Nephron progenitor cell (in vitro differentiated cells): Measurements from ENCODE around the gene EPN3.

ENCODE experiments used
- DNase-seq: peaks from one replicate; pipeline ENCODE4 v3.0.0; 2021
- H3K27ac Mint-ChIP-seq: 2 replicates; pipeline ENCODE4 v1.8.0; 2021; ENCODE audit warnings: mild to moderate bottlenecking, moderate library complexity, mixed read lengths
- H3K27me3 Mint-ChIP-seq: 2 replicates; pipeline ENCODE4 v1.8.0; 2021; ENCODE audit warnings: mild to moderate bottlenecking, low read depth, mixed read lengths; ENCODE audit not compliant: poor library complexity
- H3K36me3 Mint-ChIP-seq: 2 replicates; pipeline ENCODE4 v1.8.0; 2021; ENCODE audit warnings: low read depth, mixed read lengths
- H3K4me1 Mint-ChIP-seq: 2 replicates; pipeline ENCODE4 v1.8.0; 2021; ENCODE audit warnings: mixed read lengths
- H3K4me3 Mint-ChIP-seq: 2 replicates; pipeline ENCODE4 v1.8.0; 2021; ENCODE audit warnings: mild to moderate bottlenecking, moderate library complexity, mixed read lengths
- H3K9me3 Mint-ChIP-seq: 2 replicates; pipeline ENCODE4 v1.8.0; 2021; ENCODE audit warnings: mild to moderate bottlenecking, moderate library complexity, mixed read lengths
- CTCF ChIP-seq: fragments of 200-600 bp; sonication (generic); IDR thresholded peaks from 2 replicates; pipeline ENCODE4 v1.5.0; 2021; ENCODE audit warnings: antibody characterized with exemption

The EPN3 gene

DNA sequence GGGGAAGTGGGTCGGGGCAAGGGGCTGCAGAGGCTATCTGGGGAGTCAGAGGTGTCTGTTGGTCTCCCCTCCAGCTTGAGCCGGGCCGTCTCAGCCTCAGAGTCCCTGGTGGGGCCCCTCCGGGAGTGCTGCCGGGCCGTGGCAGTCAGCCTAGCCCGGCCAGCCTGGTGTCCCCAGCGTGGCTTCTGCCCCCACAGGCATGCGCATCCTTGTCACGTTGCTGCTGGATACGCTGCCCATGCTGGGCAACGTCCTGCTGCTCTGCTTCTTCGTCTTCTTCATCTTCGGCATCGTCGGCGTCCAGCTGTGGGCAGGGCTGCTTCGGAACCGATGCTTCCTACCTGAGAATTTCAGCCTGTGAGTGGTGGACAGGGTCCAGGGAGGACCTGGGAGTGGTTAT is 39.1 kb downstream of the EPN3 start:
- Mint-ChIP-seq H3K27me3 (peaks cover 20% of the 10 kb centered on the region), H3K27ac (no peak overlapping the region), H3K4me3 (no peak overlapping the region), H3K4me1 (peaks cover 69% of the 10 kb centered on the region), H3K36me3 (no peaks in the 10 kb centered on the region), H3K9me3 (no peaks in the 10 kb centered on the region)
- DNase-seq, result no peak
- no peak for TF ChIP-seq CTCF

DNA sequence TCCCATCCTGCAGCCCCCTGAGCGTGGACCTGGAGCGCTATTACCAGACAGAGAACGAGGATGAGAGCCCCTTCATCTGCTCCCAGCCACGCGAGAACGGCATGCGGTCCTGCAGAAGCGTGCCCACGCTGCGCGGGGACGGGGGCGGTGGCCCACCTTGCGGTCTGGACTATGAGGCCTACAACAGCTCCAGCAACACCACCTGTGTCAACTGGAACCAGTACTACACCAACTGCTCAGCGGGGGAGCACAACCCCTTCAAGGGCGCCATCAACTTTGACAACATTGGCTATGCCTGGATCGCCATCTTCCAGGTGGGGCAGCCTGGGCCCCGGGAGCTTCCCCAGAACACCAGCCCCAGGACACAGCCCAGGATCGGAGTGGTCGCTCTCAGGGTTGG is 40.0 kb downstream of the EPN3 start:
- TF ChIP-seq CTCF, result no peak
- Mint-ChIP-seq H3K4me3 (no peak overlapping the region), H3K36me3 (no peaks in the 10 kb centered on the region), H3K27me3 (peaks cover 12% of the 10 kb centered on the region), H3K4me1 (peaks cover 62% of the 10 kb centered on the region), H3K27ac (no peak overlapping the region), H3K9me3 (no peaks in the 10 kb centered on the region)
- DNase-seq, result no peak

- no peak for TF ChIP-seq CTCF
- H3K4me1 Mint-ChIP-seq, result peaks cover 62% of the 10 kb centered on the region
- no peaks in the 10 kb centered on the region for H3K9me3 Mint-ChIP-seq
- no peak overlapping the region for H3K27ac Mint-ChIP-seq
- H3K36me3 Mint-ChIP-seq, result no peaks in the 10 kb centered on the region
- H3K4me3 Mint-ChIP-seq, result no peak overlapping the region
- peaks cover 8% of the 10 kb centered on the region for H3K27me3 Mint-ChIP-seq
- DNase-seq, result no peak
Observed at GRCh38 chr17:50573866-50574611, 41.5 kb downstream of the EPN3 start.

- H3K9me3 Mint-ChIP-seq, result no peaks in the 10 kb centered on the region
- H3K4me3 Mint-ChIP-seq, result no peak overlapping the region
- peaks cover 11% of the 10 kb centered on the region for H3K27me3 Mint-ChIP-seq
- no peak for TF ChIP-seq CTCF
- no peak overlapping the region for H3K27ac Mint-ChIP-seq
- DNase-seq, result no peak
- peaks cover 57% of the 10 kb centered on the region for H3K4me1 Mint-ChIP-seq
- H3K36me3 Mint-ChIP-seq, result no peaks in the 10 kb centered on the region
Observed at GRCh38 chr17:50575581-50576210, 43.2 kb downstream of the EPN3 start.

GRCh38 chr17:50576864-50577263 is 44.3 kb downstream of the EPN3 start:
- H3K27me3 Mint-ChIP-seq, result peaks cover 9% of the 10 kb centered on the region
- no peak for TF ChIP-seq CTCF
- DNase-seq, result no peak
- no peak overlapping the region for H3K4me3 Mint-ChIP-seq
- H3K27ac Mint-ChIP-seq, result no peak overlapping the region
- no peaks in the 10 kb centered on the region for H3K9me3 Mint-ChIP-seq
- H3K4me1 Mint-ChIP-seq, result peaks cover 57% of the 10 kb centered on the region
- H3K36me3 Mint-ChIP-seq, result no peaks in the 10 kb centered on the region
